Measurements from ENCODE around the gene MLPH.

GRCh38 chr2:237517163-237517562, 30.1 kb downstream of the MLPH start:
- TF ChIP-seq EP300 (IDR thresholded peaks at IDR 0.05), result no peak
- TF ChIP-seq, protein P1, sequence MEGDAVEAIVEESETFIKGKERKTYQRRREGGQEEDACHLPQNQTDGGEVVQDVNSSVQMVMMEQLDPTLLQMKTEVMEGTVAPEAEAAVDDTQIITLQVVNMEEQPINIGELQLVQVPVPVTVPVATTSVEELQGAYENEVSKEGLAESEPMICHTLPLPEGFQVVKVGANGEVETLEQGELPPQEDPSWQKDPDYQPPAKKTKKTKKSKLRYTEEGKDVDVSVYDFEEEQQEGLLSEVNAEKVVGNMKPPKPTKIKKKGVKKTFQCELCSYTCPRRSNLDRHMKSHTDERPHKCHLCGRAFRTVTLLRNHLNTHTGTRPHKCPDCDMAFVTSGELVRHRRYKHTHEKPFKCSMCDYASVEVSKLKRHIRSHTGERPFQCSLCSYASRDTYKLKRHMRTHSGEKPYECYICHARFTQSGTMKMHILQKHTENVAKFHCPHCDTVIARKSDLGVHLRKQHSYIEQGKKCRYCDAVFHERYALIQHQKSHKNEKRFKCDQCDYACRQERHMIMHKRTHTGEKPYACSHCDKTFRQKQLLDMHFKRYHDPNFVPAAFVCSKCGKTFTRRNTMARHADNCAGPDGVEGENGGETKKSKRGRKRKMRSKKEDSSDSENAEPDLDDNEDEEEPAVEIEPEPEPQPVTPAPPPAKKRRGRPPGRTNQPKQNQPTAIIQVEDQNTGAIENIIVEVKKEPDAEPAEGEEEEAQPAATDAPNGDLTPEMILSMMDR (IDR thresholded peaks at IDR 0.05), result no peak
- TF ChIP-seq POLR2A (IDR thresholded peaks at IDR 0.05), result no peak
- no peak for TF ChIP-seq POLR2AphosphoS5 (IDR thresholded peaks at IDR 0.05)
